Astrocyte of the cerebellum (primary cell): ENCODE results near the gene PPP1R7.

ENCODE experiments used
- DNase-seq: peaks from one replicate; pipeline ENCODE4 v3.0.0-alpha.2; 2011; ENCODE audit warnings: low read depth
- H3K4me3 ChIP-seq: 2 replicates; pipeline ENCODE4 v1.5.1; 2011; ENCODE audit warnings: mild to moderate bottlenecking, low read depth, low read length, moderate library complexity
- CTCF ChIP-seq: IDR thresholded peaks from 2 replicates; pipeline ENCODE4 v1.5.1; 2012; ENCODE audit warnings: low read length, low read depth, moderate library complexity, mild to moderate bottlenecking; ENCODE audit errors: missing control alignments
- in situ Hi-C: cut with HindIII; loops from 2 replicates; pipeline ENCODE4 v1.10.0; 2017; ENCODE audit warnings: low sequenced_read_pairs

PPP1R7 gene

GRCh38 chr2:241147336-241147735 lies 2.9 kb upstream of the PPP1R7 start:
- no peak for TF ChIP-seq CTCF
- no peak overlapping the region for H3K4me3 ChIP-seq
- in situ Hi-C loops: no loop called here

GRCh38 chr2:241148239-241148638 lies 2.0 kb upstream of the PPP1R7 start:
- no peak for TF ChIP-seq CTCF
- in situ Hi-C loops: no loop called here
- DNase-seq: no peak
- H3K4me3 ChIP-seq: peak overlapping the region; percentile 77

More at GRCh38 chr2:241147336-241147735, 2.9 kb upstream of the PPP1R7 start:
- DNase-seq: no peak

- H3K4me3 ChIP-seq: peak within 1 kb of the TSS; percentile 77
- in situ Hi-C loops: no loop called here
- peak; percentile 82 for DNase-seq
- TF ChIP-seq CTCF: peak; percentile 1
Observed at GRCh38 chr2:241148891-241149674, 1.2 kb upstream of the PPP1R7 start, which contains the start of gene PASK. TSS of gene PASK (minus strand) at chr2:241149472. CDS start at chr2:241143032, 6,440 bp downstream.

GRCh38 chr2:241149675-241149924 lies 667 bp upstream of the PPP1R7 start:
- no peak for TF ChIP-seq CTCF
- in situ Hi-C loops: no loop called here
- DNase-seq: no peak
- H3K4me3 ChIP-seq: peak overlapping the region; percentile 77

- peak overlapping the region; percentile 77 for H3K4me3 ChIP-seq
- DNase-seq: no peak
- TF ChIP-seq CTCF: no peak
- in situ Hi-C loops: no loop called here
Observed at GRCh38 chr2:241150660-241151530, 628 bp downstream of the PPP1R7 start.

GRCh38 chr2:241151934-241152660 lies 1.8 kb downstream of the PPP1R7 start:
- no peak overlapping the region for H3K4me3 ChIP-seq
- TF ChIP-seq CTCF: no peak
- in situ Hi-C loops: no loop called here
- DNase-seq: no peak
